A549 (cell line): ENCODE data around the gene TPRN. TPM values are rescaled to one million over a fixed set of nuclear protein-coding genes. Genes with fewer than 3 reads are reported as not detected.
A peak's percentile ranks its signal among the peaks of the same experiment; 100 is the strongest.

Source experiments
- ATAC-seq, 2 experiments: fragments of 200-7000 bp in 1 of 2; fragments of >200 bp in 1 of 2; cut with Nextera tagmentation in 1 of 2; cut with Tn5 transposase in 1 of 2; 3 replicates each; pipeline versions ENCODE4 v1.8.0 to v1.9.1; 2018 to 2020; ENCODE audit warnings: mild to moderate bottlenecking in 1 of 2, moderate library complexity in 1 of 2
- CTCF ChIA-PET: fragments of 300-600 bp; sonication (Branson Sonifier 250); formaldehyde crosslinking; extraction: SDS; loops from one replicate; lab custom pipeline; 2021; ENCODE audit warnings: antibody characterized with exemption, inconsistent platforms; lab: Yijun Ruan, JAX
- POLR2A ChIA-PET: fragments of 350-600 bp; formaldehyde crosslinking; extraction: SDS; loops from one replicate; lab custom pipeline; 2021; ENCODE audit warnings: antibody characterized with exemption, inconsistent platforms; lab: Yijun Ruan, JAX
- DNase-seq, 2 experiments: peaks; one replicate each; pipeline versions ENCODE4 v3.0.0 to v3.0.0-alpha.2; 2011 to 2016; ENCODE audit warnings: low read depth in 1 of 2, low spot score in 1 of 2
- FAIRE-seq: peaks from 2 replicates; lab custom pipeline; 2011; peaks lifted over from hg19 to GRCh38; lab: Jason Lieb, UNC
- H3K27ac ChIP-seq, 2 experiments: fragments of >200 bp; sonication (Bioruptor Twin); formaldehyde crosslinking; 3 replicates each; pipeline ENCODE4 v1.5.1; 2016 to 2017
- H3K4me1 ChIP-seq: fragments of >200 bp; sonication (Bioruptor Twin); formaldehyde crosslinking; 3 replicates; pipeline ENCODE4 v1.6.1; 2016
- H3K4me2 ChIP-seq: fragments of >200 bp; sonication (Bioruptor Twin); formaldehyde crosslinking; 3 replicates; pipeline ENCODE4 v1.6.1; 2016
- H3K4me3 ChIP-seq: fragments of >200 bp; sonication (Bioruptor Twin); formaldehyde crosslinking; 3 replicates; pipeline ENCODE4 v1.5.1; 2016
- H3K9me3 ChIP-seq: fragments of >200 bp; sonication (Bioruptor Twin); formaldehyde crosslinking; 3 replicates; pipeline ENCODE4 v1.6.1; 2016
- CHD4 ChIP-seq: fragments of 200-600 bp; sonication (generic); IDR thresholded peaks from 2 replicates; pipeline ENCODE4 v1.6.1; 2016; ENCODE audit warnings: antibody characterized with exemption, mild to moderate bottlenecking, borderline replicate concordance
- EHF ChIP-seq: fragments of 250-450 bp; sonication (Bioruptor Pico); IDR thresholded peaks from 2 replicates; pipeline ENCODE4 v1.5.0; 2020; ENCODE audit warnings: mild to moderate bottlenecking
- EHMT2 ChIP-seq: fragments of 200-600 bp; sonication (generic); IDR thresholded peaks from 2 replicates; pipeline ENCODE4 v1.6.1; 2016; ENCODE audit warnings: antibody characterized with exemption, low read depth, mild to moderate bottlenecking, moderate library complexity
- EP300 ChIP-seq, 2 experiments: fragments of >200 bp; sonication (Bioruptor Twin); formaldehyde crosslinking; IDR thresholded peaks; 2 replicates in 1 of 2; 3 replicates in 1 of 2; pipeline ENCODE4 v1.6.1; 2016 to 2017
- FOXS1 ChIP-seq: fragments of 250-450 bp; sonication (Bioruptor Pico); IDR thresholded peaks from 2 replicates; pipeline ENCODE4 v1.5.0; 2020; ENCODE audit warnings: mild to moderate bottlenecking, moderate library complexity
- GATA3 ChIP-seq: IDR thresholded peaks from 2 replicates; pipeline ENCODE4 v1.6.1; 2012; ENCODE audit warnings: borderline replicate concordance
- HOXB13 ChIP-seq: fragments of 250-450 bp; sonication (Bioruptor Pico); IDR thresholded peaks from 2 replicates; pipeline ENCODE4 v1.5.0; 2020; ENCODE audit warnings: low read depth, mild to moderate bottlenecking, moderate library complexity
- KDM5A ChIP-seq: fragments of 200-600 bp; sonication (generic); IDR thresholded peaks from 2 replicates; pipeline ENCODE4 v1.6.1; 2016; ENCODE audit warnings: antibody characterized with exemption, mild to moderate bottlenecking
- NR3C1 ChIP-seq: fragments of >200 bp; sonication (Bioruptor Twin); formaldehyde crosslinking; IDR thresholded peaks from 3 replicates; pipeline ENCODE4 v1.6.1; 2017
- PHF8 ChIP-seq: fragments of 200-600 bp; sonication (generic); IDR thresholded peaks from 2 replicates; pipeline ENCODE4 v1.6.1; 2016; ENCODE audit warnings: low read depth, mild to moderate bottlenecking, antibody characterized with exemption, moderate library complexity, borderline replicate concordance
- RARB ChIP-seq: fragments of 250-450 bp; sonication (Bioruptor Pico); IDR thresholded peaks from 2 replicates; pipeline ENCODE4 v1.8.0; 2021; ENCODE audit warnings: mild to moderate bottlenecking, moderate library complexity
- RCOR1 ChIP-seq: fragments of 150-350 bp; IDR thresholded peaks from 2 replicates; pipeline ENCODE4 v1.6.1; 2014; ENCODE audit warnings: antibody characterized with exemption, low read length, low read depth
- REST ChIP-seq: fragments of 200-600 bp; sonication (generic); IDR thresholded peaks from 2 replicates; pipeline ENCODE4 v1.6.1; 2016; ENCODE audit warnings: antibody characterized with exemption, mild to moderate bottlenecking, moderate library complexity
- RFX5 ChIP-seq: fragments of 450-650 bp; IDR thresholded peaks from 2 replicates; pipeline ENCODE4 v1.7.1; 2014; ENCODE audit warnings: antibody characterized with exemption, mild to moderate bottlenecking, moderate library complexity
- SMC3 ChIP-seq: fragments of >200 bp; sonication (Bioruptor Twin); formaldehyde crosslinking; IDR thresholded peaks from 3 replicates; pipeline ENCODE4 v1.6.1; 2018; ENCODE audit warnings: inconsistent platforms
- USF2 ChIP-seq: fragments of 450-650 bp; IDR thresholded peaks from 2 replicates; pipeline ENCODE4 v1.6.1; 2014; ENCODE audit warnings: antibody characterized with exemption
- ZSCAN20 ChIP-seq: fragments of 250-450 bp; sonication (Bioruptor Pico); IDR thresholded peaks from 2 replicates; pipeline ENCODE4 v1.8.0; 2022; ENCODE audit warnings: mild to moderate bottlenecking, moderate library complexity
- WGBS: methylation state at CpG from one replicate; pipeline ENCODE4 v1.1.6; 2017; ENCODE audit errors: missing lambda C conversion rate; 5-methylcytosine and 5-hydroxymethylcytosine counted together
- polyA plus RNA-seq, 4 experiments: library from polyadenylated mRNA; depleted of rRNA in 3 of 4; stranded (reverse); fragments of >200 nt; fragmentation: RNase III in 1 of 4; extraction: RNeasy Plus Mini Kit Qiagen cat#74134 plus additional on column Dnase treatment in 1 of 4; gene quantifications; 2 replicates in 3 of 4; 3 replicates in 1 of 4; pipeline ENCODE4 v1.2.3, GENCODE V29; 2011 to 2017

The TPRN gene
- polyA plus RNA-seq, 2 of the 4 experiments (the other 2 are of a cell fraction), result 2.1 to 6.5 TPM

GRCh38 chr9:137198051-137198901, 2.3 kb downstream of the TPRN start:
- Histone ChIP-seq H3K9me3 (no peaks in the 10 kb centered on the region), H3K4me3 (no peak overlapping the region), H3K4me2 (peak overlapping the region; percentile 97; the same call in 2 of the 3 replicates), H3K27ac (no peak overlapping the region)
- ATAC-seq (no peak), FAIRE-seq (no peak), DNase-seq (no peak)
- ChIA-PET CTCF (interaction anchor here (1.0 to 5.3 kb wide), 12 partner anchors 9 to 131 kb away, joined by 3 to 32 read pairs (median 4); partner anchors contain the start of genes ANAPC2, CYSRT1, LRRC26 and RNF224), POLR2A (interaction anchor here (0.6 to 1.5 kb wide), 2 partner anchors 9 to 655 kb away, joined by 3 to 11 read pairs; partner anchors contain the start of genes ANAPC2 and SSNA1)
- TF ChIP-seq EP300 (IDR thresholded peaks at IDR 0.05), result no peak
- TF ChIP-seq KDM5A, result no peak
- TF ChIP-seq RCOR1, result no peak
- no peak for TF ChIP-seq GATA3
- TF ChIP-seq HOXB13, result no peak
- TF ChIP-seq USF2, result no peak
- TF ChIP-seq CHD4, result no peak
- TF ChIP-seq REST, result no peak
- no peak for TF ChIP-seq NR3C1
- TF ChIP-seq RFX5, result no peak
- TF ChIP-seq SMC3, result no peak
- TF ChIP-seq, all 56 proteins: peak for 0
- H3K4me1 ChIP-seq, result peaks cover 45% of the 10 kb centered on the region
- WGBS, result 85% methylated on average over 11 of the region's 19 CpGs

- ATAC-seq (no peak), FAIRE-seq (no peak), DNase-seq (no peak)
- H3K9me3 ChIP-seq, result no peaks in the 10 kb centered on the region
- 66% methylated on average over 16 of the region's 21 CpGs for WGBS
- no peak overlapping the region for H3K4me3 ChIP-seq
- H3K4me1 ChIP-seq, result peaks cover 38% of the 10 kb centered on the region
- CTCF ChIA-PET, result interaction anchor here (1.2 to 11.5 kb wide), 7 partner anchors 9 to 132 kb away, joined by 3 to 156 read pairs (median 5); partner anchors contain the start of genes LRRC26, RNF224, TMEM210 and TOR4A
- TF ChIP-seq FOXS1 (CRISPR knock-in tag) (no peak), ZSCAN20 (CRISPR knock-in tag) (no peak), RARB (no peak), PHF8 (no peak), EHMT2 (no peak), EHF (CRISPR knock-in tag) (no peak)
- POLR2A ChIA-PET, result interaction anchor here (0.9 kb wide), 1 partner anchor 66 kb away, joined by 3 read pairs; no protein-coding TSS in a partner anchor
- H3K4me2 ChIP-seq, result 0 out of 3 replicates have a peak overlapping the region, but pooled peaks have one; percentile 3
- H3K27ac ChIP-seq, result 0 out of 6 replicates have a peak overlapping the region, but pooled peaks of 1 of the 2 experiments have one; percentile 2
Measured at GRCh38 chr9:137195525-137196220, 4.9 kb downstream of the TPRN start.
